Activated CD8-positive, alpha-beta memory T cell treated with anti-CD3 and anti-CD28 coated beads, Interleukin-2, amount 50 U/mL, for 24 hours (primary cell): ENCODE measurements around the gene SLC24A4.

Experiments used
- DNase-seq: peaks from one replicate; pipeline ENCODE4 v3.0.0-alpha.2; 2020; ENCODE audit errors: extremely low read depth

Gene SLC24A4

GRCh38 chr14:92437729-92438285 is 114.8 kb downstream of the SLC24A4 start:
- no peak for DNase-seq

GRCh38 chr14:92439537-92440344 is 116.8 kb downstream of the SLC24A4 start:
- no peak for DNase-seq

GRCh38 chr14:92440345-92441003 is 117.5 kb downstream of the SLC24A4 start:
- no peak for DNase-seq

- no peak for DNase-seq
These were observed 119.0 kb downstream of the SLC24A4 start for GRCh38 chr14:92441751-92442504.

GRCh38 chr14:92443167-92443566 is 120.2 kb downstream of the SLC24A4 start:
- DNase-seq: no peak

GRCh38 chr14:92443741-92444140 is 120.8 kb downstream of the SLC24A4 start:
- DNase-seq: no peak

- DNase-seq: no peak
These were observed 123.8 kb downstream of the SLC24A4 start for GRCh38 chr14:92446771-92447170.

GRCh38 chr14:92447416-92448197 is 124.6 kb downstream of the SLC24A4 start:
- no peak for DNase-seq

GRCh38 chr14:92448786-92449185 is 125.8 kb downstream of the SLC24A4 start:
- no peak for DNase-seq

GRCh38 chr14:92449404-92450181 is 126.6 kb downstream of the SLC24A4 start:
- no peak for DNase-seq

- no peak for DNase-seq
These were observed 127.5 kb downstream of the SLC24A4 start for GRCh38 chr14:92450351-92451070.

GRCh38 chr14:92451245-92451644 is 128.3 kb downstream of the SLC24A4 start:
- no peak for DNase-seq

GRCh38 chr14:92451755-92452154 is 128.8 kb downstream of the SLC24A4 start:
- no peak for DNase-seq

GRCh38 chr14:92452471-92452870 is 129.5 kb downstream of the SLC24A4 start:
- DNase-seq: no peak

GRCh38 chr14:92453691-92454090 is 130.7 kb downstream of the SLC24A4 start:
- no peak for DNase-seq

GRCh38 chr14:92455231-92455630 is 132.3 kb downstream of the SLC24A4 start:
- no peak for DNase-seq

GRCh38 chr14:92456215-92457015 is 133.4 kb downstream of the SLC24A4 start:
- DNase-seq: no peak

GRCh38 chr14:92457016-92457565 is 134.1 kb downstream of the SLC24A4 start:
- DNase-seq: no peak
